Middle frontal gyrus (tissue), 1 donor: ENCODE measurements around the gene RBM22.
A peak's percentile ranks its signal among the peaks of the same experiment; 100 is the strongest.

Experiments
- DNase-seq: peaks from one replicate; pipeline ENCODE4 v3.0.0-alpha.2; 2015; ENCODE audit warnings: low spot score; ENCODE audit errors: extremely low spot score

RBM22 gene

DNA sequence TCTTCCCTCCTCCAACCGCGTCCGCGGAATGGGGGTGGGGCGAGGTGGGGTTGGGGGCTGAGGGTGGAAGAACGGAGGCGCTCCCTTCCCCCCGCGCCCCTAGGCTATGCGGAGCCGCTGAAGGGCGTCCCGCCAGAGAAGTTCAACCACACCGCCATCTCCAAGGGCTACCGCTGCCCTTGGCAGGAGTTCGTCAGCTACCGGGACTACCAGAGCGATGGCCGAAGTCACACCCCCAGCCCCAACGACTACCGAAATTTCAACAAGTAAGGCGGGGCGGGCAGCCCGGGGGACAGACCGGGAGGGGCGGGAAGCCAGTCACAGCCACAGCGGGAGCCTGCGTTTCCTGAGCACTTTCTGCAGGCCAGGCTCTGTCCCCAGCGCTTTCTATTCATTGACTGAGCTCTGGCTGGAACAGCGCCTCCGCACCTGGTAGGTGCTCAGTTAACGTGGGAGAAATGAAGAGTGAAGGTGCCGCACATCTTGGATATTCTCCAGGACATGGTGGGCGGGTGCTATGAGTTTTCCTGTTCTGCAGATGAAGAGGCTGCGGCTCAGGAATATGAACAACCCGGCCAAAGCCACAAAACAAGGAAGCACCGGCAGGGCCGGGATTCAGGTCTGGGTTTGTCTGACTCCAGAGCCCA is 28.5 kb downstream of the RBM22 start:
- DNase-seq = peak; percentile 11

DNA sequence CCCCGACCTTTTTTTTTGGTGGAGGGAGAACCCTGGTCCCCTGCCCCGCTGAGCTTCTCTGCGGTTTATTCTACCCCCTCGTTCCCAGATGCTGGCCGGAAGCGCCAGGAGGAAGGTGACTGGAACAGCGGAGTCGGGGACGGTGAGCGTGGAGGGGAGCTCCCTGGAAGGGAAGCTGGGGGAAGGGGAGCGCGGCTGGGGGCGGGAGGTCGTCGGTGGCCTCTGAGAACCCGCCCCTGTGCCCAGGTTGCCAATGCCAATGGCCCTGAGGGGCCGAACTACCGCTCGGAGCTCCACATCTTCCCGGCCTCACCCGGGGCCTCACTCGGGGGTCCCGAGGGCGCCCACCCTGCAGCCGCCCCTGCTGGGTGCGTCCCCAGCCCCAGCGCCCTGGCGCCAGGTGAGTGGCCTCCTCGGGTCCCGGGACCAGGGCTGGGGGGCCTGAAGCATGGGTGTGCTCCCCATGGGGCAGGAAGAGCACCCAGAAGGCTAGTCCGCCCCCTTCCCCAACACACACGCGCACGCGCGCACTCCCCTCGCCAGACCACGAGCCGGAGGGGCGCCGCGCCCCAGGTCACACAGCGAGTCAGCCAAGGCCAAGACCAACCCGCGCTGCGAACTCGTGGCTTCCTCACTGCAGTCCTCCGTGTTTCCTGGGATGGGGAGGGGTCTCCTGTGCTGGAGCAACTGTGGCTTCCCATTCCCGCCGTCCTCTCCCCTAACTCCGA is 29.2 kb downstream of the RBM22 start:
- DNase-seq = no peak

DNA sequence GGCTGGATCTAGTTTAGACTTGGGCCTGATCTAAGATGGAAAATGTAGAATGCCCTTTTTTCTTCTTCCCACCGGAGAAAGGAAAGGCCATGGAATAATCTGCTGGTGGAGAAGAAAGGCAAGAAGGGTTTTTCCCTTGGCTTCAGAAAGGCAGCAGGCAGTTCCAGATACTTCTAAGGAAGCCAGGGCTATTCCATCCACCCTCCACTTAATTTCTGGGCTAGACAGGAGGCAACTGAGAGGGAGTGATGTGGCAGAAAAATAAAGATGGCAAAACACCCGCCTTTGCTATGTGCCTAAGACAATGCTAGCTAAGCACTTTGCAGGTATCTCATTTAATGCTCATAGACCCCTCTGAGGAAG is 29.9 kb downstream of the RBM22 start:
- no peak for DNase-seq

DNA sequence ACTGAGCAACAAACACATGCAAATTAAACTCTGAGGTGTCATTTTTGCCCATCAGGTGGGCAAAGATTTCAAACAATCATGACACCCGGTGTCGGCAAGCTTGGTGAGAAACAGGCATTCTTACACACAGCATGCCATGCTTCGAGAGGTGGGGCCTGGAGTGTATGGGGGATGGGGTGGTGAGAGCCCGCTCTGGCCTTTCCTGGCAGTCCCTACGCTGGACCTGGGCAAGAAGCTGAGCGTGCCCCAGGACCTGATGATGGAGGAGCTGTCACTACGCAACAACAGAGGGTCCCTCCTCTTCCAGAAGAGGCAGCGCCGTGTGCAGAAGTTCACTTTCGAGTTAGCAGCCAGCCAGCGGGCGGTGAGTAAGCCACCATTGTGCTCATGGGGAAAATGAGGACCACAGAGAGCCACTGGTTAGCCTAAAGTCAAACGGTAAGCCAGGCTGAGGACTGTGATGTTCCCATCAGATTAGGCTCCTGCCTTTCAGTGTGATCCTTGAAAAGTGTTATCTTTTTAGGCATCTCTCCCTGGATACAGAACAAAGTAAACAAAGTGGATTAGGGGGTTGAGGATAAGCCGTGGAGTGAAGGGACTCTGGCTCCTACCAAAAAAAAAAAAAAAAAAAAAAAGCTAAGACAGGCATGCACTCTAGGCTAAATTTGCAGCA is 30.5 kb downstream of the RBM22 start:
- DNase-seq = no peak

DNA sequence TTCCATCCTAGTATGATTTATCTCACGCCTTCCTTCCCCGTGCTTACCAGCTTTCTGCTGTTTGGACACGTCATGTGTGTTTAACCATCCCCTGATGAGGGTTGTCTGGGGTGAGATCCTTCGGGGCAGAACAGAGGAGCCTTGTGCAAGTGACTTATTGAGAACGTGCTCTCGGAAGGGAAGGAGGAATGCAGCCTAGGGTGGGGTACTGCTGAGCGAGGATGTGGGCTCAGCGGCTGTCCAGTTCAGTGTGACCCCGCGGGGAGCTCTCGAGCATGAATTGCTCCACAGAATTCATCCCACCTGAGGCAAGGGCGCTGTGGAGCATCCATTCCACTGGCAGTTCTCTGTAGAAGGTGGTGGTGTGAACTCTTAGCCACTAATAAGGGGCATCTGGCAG is 35.8 kb downstream of the RBM22 start:
- no peak for DNase-seq

DNA sequence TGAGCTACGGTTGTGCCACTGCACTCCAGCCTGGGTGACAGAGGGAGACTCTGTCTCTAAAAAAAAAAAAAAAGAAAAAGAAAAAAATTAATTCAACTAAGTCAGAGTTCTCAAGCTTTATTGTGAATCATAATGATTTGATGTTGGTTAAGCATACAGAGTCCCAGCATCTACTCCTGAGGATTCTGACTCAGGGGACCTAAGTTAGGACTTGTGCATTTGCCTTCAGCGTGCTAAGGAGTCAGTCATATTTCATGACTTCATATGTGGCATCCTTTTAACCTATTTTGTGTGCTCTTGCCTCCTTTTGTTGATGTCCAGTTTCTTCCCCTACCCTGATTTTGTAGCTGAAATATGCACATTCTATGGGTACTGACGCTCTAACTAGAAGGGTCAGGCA is 36.9 kb downstream of the RBM22 start:
- DNase-seq = no peak

DNA sequence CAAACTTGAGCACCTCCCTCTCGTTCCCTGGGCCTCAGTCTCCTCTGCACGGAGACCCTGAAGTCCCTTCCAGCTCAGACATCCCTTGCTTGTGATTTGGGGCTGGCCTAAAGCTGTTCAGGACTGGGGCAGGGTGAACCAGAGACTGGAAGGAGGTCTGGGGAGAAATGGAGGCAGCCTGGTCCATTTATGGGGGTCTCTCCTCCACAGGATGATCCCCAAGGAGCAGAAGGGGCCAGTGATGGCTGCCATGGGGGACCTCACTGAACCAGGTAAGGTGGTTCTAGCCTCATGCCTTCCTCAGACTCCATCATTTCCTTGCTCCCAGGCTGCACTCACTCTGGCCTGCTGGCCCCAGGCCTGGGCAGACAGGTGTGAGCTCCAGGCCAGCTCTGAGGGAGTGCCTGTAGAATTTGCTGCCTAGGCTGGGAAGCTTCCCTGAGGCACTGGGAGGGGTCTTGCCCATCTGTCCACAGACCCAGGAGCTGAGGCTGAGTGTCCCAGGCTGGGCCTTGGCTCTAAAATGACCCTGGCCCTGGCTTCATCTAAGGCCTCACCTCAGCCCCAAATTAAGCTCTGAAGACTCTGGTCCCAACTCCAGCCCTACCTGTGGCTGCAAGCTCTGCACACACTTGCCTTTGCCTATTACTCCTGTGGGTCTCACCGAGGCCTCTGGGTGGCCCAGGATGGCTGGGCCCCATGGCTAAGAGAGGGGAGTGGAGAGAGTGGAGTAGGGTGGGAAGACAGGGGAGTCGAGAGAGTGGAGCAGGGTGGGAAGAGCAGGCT is 37.9 kb downstream of the RBM22 start:
- DNase-seq = no peak

DNA sequence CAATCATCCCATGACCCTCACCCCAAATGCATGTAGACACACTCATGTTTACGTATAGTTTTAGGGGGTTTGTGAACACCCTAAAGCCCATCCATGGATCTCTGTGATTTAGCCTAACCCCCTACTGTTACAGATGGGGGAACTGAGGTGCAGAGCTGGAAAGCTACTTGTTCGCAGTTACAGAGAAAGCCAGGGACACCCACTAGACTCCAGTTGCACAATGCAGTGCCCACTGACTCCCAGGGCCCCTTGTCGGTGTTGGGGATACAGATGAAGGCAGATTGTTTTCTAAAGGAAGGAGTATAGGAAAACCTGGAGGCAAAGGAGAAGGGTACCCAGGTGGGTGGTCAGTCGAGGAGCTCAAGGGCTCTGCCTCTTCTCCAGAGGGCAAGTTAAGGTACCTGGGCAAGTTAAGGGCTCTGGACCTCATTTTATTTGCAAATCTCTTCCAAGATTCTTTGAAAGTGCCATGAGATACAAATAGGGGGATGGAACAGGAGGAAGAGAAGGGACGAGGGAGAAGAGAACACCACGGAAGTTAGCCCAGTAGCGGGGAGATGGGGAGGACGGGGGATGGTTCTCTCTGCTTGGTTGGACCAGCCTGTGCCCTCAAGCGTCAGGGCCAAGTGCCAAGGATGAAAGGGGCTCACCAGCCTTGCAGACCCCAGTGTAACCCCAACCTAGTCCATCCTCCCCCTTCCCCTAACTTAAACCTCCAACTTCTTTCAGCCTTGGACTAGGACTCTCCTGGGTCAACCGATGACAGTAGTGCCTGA is 38.9 kb downstream of the RBM22 start:
- no peak for DNase-seq

DNA sequence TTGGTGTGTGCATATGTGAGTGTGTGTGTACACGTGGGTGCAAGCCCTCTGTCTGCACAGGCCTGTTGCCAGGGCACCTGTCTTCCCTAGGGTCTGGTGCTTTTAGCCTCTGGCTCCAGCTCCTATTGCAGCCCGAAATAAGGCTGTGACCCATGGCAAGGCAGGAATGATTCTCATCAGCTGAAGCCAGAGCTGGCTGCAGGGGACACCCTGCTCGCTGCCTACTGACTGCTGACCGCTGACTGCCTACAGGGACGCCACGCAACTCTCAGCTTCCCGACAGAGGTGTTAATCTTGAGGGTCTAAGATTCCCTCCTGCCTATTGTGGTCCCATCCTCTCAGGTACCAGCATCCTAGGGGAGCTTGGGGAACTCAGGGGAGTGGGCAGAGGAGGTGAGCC is 39.8 kb downstream of the RBM22 start, which contains the start of gene MYOZ3:
TSS of gene MYOZ3 (plus strand) at position 166 of the 400 bp plus-strand sequence. CDS start 1,691 bp downstream, outside the sequence.
- no peak for DNase-seq

DNA sequence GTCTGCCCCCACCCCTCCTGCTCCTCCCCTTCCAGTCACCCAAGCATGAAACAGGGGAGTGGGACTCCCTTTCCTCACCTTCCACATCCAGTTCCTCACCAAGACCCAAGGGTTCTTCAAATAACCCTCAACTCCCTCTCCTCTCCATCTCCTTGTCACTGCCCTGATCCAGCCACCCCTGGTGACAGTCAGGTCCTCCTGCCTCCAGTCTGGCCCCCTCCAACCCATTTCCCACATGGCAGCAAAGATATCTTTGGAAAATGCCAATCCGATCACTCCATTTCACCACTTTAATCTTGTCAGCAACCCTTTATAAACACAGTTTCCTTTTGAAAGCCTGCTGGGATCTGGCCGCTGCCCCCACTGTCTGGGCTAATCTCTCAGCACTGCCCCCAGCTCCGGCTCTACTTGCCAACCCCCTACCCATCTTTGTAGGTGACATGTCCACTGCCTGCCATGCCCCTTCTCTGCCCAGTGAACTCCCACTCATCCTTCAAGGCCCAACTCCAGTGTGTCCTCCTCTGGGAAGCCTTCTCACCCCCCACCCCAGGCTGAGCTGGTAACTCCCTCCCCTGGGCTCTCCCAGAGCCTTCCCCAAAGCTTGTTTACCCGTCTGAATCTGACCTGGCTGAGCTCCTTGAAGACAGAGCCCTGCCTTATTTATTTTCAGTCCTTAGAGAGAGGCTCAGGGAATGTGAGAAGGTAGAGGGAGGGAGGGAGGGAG is 40.6 kb downstream of the RBM22 start:
- DNase-seq = no peak

DNA sequence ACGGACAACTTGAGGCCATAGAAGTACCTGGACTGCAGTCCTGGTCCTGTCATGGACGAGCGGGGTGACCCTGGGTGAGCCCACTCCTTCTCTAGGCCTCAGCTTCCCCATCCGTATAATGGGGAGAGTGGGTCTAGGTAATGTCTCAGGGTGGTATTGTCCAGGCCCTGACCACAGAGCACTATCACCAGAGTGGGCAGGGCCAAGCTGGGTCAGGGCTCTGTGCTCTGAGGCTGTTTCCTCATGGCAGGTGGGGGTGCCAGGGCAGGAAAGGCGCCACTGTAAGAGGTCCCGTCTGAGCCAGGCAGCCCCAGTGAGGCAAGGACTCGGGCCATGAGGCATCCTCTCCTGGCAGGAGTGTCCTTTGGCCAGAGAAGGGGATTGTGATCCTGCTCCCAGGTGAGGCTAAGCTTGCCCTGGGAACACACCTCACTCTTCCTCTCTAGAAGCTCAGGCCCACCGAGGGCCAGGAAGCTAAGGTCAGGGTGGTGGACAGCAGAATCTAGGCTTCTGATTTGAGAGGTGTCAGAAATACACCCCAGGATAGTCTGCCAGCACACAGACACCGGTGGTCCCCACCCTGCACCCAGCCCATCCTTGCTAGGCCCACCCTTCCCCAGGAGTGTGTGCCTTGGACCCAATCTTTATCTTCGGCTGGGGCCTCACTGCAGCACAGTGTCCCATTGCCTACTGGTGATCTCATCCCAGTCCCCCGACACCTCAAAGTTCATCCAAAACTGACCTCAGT is 41.3 kb downstream of the RBM22 start:
- no peak for DNase-seq

DNA sequence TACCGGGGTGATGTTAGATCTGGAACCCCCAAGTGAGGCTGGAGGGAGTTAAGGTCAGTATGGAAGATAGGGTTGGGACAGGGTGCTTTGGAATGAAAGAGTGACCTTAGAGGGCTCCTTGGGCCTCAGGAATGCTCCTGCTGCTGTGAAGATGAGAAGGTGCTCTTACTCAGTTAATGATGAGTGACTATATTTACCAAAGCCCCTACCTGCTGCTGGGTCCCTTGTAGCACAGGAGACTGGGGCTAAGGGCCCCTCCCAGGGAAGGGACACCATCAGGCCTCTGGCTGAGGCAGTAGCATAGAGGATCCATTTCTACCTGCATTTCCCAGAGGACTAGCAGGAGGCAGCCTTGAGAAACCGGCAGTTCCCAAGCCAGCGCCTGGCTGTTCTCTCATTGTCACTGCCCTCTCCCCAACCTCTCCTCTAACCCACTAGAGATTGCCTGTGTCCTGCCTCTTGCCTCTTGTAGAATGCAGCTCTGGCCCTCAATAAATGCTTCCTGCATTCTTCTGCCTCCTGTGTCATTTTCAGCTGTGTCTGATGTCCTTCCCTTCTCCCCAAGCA is 42.1 kb downstream of the RBM22 start:
- DNase-seq = no peak

DNA sequence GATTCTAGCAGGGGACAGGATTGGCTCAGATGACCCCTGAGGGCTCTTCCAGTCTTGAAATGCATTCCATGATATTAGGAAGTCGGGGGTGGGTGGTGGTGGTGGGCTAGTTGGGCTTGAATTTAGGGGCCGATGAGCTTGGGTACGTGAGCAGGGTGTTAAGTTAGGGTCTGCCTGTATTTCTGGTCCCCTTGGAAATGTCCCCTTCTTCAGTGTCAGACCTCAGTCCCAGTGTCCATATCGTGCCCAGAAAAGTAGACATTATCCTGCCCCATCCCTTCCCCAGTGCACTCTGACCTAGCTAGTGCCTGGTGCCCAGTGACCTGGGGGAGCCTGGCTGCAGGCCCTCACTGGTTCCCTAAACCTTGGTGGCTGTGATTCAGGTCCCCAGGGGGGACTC is 42.7 kb downstream of the RBM22 start:
- DNase-seq = no peak

DNA sequence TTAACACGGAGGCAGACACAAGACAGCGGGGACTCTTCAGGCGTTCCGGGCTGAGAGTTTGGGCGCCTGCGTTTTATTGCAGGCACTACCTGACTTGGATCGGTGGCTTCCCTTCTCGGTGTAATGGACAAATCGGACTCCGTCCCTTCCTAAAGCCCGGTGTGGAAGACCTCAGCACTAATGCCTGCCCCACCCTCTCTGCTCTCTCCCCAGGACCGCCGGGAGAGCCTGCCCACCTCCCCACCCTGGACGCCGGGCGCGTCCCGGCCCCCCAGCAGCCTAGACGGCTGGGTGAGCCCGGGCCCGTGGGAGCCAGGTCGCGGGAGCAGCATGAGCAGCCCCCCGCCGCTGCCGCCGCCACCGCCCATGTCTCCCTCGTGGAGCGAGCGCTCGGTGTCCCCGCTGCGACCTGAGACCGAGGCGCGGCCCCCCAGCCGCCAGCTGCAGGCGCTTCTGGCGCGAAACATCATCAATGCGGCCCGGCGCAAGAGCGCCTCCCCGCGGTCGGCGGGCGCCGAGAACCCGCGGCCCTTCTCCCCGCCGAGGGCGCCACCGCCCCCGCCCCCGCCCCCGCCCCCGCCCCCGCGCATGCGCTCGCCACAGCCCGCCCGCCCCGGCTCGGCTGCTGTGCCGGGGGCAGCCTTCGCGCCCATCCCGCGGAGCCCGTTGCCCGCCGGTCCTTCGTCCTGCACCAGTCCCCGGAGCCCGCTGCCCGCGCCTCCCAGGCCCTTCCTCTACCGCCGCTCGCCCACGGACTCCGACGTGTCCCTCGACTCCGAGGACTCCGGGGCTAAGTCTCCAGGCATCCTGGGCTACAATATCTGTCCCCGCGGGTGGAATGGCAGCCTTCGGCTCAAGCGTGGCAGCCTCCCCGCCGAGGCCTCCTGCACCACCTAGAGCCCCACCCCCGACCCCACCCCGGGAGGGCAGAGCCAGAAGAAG is 44.4 kb downstream of the RBM22 start:
- DNase-seq = peak; percentile 39

DNA sequence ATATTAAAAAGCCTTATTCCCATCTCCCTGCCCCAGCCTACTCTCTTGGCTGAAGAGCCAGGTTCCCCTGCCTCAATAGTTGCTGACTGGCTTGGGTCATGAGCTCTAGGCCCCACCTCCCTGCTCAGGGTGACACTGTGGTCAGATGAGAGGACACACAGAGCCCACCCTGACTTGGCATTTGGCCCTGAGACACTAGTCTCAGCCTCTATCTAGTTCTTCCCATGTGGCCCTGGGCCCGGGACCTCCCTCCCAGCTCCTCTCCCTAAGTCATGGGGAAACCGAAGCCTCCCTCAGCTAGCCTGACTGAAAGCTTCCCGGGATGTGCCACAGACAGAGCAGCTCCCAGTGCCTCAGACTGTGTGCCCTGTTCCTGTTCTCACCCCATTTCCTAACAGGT is 45.6 kb downstream of the RBM22 start:
- no peak for DNase-seq

DNA sequence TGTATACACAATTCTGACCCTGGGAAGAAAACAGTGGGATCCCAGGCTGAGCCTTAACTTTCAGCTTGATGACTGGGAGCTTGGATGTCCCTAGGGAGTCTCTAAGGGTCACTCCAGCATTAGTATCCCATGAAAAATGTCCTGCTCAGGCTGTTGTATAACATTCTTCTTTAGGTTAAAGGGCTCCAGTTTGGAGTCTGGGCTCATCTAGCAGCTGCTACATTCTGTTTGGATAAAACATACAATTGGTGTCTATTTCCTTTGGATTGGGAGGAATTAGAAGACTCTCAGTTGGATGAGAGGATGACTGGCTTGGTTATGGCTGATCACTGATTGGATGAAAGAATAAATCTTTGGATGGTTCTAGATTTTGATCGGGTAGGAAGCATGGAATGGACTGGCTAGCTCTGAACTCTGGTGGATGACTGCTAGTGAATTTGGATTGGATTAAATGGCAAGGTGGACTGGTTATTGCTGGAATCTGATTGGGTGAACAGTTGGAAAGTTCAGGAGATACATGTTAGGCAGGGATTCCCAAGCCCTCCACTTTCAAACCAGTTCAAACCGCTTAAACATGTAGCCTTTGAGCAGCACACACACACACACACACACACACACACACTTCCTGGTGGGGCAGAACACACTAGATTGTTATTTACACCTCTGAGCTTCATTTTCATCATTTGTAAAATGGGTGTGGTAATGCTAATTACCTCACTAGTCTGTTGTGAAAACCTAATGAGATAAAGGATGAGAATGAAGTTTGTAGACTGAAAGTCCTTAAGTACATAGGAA is 46.9 kb downstream of the RBM22 start:
- DNase-seq = no peak

DNA sequence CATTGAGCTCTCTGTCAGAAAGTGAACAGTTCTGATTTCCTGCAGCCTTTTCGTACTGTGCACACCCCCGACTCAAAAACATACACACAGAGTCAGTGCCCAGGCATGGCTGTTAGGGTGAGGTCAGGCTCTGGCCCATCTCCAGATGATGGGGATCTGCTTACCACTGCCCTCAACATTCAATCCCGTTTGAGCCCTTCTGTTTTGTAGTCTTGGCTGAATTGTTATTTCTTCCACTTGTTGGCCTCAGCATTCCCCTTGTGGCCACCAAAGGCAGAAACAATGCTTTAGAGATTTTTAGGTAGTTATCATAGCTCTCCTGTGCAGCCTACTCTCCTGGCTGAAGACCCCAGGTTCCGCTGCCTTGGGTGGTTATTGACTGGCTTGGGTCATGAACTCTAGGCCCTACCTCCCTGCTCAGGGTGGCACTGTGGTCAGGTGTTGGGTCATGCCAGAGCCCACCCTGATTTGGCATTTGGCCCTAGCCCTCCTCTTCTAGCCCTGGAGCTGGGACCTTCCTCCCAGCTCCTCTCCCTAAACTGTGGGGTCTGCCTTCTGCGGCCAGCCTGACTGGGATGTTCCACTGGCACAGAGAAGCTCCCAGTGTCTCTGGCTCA is 47.6 kb downstream of the RBM22 start:
- DNase-seq = no peak
